ENCODE measurements around the gene ASPG.

DNA sequence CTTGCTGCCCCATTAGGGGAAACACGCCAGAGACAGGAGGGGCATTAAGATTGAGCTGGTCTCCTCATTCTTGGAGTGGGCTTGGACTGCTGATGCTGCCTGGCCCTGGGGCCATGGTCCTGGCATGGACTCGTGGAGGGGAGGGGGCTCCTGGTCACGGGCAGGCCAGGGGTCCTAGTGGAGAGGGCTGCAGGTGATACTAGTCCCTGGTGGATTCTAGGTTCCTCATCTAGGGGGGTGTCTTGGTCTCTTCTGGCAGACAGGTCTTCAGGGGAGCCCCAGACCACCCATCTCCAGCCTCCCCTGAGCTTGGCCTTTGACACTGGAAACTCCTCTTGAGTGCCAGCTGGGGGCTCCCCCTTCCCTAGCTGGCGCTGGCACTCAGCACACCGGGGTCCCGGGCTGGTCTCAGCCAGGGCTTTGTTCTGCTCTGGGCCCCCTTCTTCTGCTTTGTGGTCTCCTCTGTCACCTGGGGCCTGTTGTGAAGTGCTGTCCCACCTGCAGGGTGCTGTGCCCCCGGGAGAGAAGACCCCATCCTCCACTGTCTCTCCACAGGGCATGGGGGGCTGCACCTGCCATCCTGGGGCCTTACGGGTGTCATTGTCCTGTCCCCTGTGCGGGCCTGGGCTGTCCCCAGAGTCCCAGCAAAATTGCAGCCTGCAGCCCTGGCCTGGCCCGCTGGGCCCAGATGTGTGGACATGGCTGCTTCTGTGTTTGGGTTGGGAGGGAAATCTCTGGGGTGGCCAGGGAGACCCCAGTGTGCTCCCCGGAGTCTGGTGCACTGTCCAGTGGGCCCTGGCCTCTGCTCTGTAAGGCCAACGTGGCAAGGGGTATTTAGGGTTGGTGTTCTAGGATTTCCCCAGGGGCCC is 55.2 kb downstream of the ASPG start:
- TF ChIP-seq, protein P1, sequence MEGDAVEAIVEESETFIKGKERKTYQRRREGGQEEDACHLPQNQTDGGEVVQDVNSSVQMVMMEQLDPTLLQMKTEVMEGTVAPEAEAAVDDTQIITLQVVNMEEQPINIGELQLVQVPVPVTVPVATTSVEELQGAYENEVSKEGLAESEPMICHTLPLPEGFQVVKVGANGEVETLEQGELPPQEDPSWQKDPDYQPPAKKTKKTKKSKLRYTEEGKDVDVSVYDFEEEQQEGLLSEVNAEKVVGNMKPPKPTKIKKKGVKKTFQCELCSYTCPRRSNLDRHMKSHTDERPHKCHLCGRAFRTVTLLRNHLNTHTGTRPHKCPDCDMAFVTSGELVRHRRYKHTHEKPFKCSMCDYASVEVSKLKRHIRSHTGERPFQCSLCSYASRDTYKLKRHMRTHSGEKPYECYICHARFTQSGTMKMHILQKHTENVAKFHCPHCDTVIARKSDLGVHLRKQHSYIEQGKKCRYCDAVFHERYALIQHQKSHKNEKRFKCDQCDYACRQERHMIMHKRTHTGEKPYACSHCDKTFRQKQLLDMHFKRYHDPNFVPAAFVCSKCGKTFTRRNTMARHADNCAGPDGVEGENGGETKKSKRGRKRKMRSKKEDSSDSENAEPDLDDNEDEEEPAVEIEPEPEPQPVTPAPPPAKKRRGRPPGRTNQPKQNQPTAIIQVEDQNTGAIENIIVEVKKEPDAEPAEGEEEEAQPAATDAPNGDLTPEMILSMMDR (conservative IDR thresholded peaks at IDR 0.05 in 1 of 2, IDR thresholded peaks at IDR 0.05 in 1 of 2; ENCODE audit: low read depth in 1 of 2, low read length in 2 of 2) = no peak
- TF ChIP-seq EZH2 (IDR thresholded peaks at IDR 0.05; ENCODE audit: low read length, missing control alignments) = no peak
